GM21367 (cell line): ENCODE data around the gene SPRN.
"Not testable (repeated sequence)": the region's sequence is repeated elsewhere in the genome, so short reads cannot be mapped to it uniquely, and the experiment has no call there.

Source experiments
- ATAC-seq: cut with Tn5 transposase; IDR thresholded peaks from one replicate; pipeline ENCODE4 v1.9.1; 2021; ENCODE audit not compliant: unreplicated experiment

The SPRN gene

GRCh38 chr10:133440633-133441285, 16.3 kb upstream of the SPRN start:
- no peak for ATAC-seq

GRCh38 chr10:133439517-133440461, 15.4 kb upstream of the SPRN start:
- ATAC-seq, result no peak

- ATAC-seq, result no peak
These were observed 14.4 kb upstream of the SPRN start for GRCh38 chr10:133438711-133439273.

- not testable (repeated sequence) for ATAC-seq
These were observed 8.4 kb upstream of the SPRN start for GRCh38 chr10:133432789-133433188.

- ATAC-seq, result not testable (repeated sequence)
These were observed 7.6 kb upstream of the SPRN start for GRCh38 chr10:133431888-133432613.

GRCh38 chr10:133429571-133429970, 5.1 kb upstream of the SPRN start:
- ATAC-seq, result not testable (repeated sequence)

GRCh38 chr10:133424102-133424501, 323 bp downstream of the SPRN start:
- ATAC-seq, result not testable (repeated sequence)

- ATAC-seq, result no peak
These were observed 1.3 kb downstream of the SPRN start for GRCh38 chr10:133422807-133423771.

- ATAC-seq, result no peak
These were observed 2.1 kb downstream of the SPRN start for GRCh38 chr10:133422223-133422806.

GRCh38 chr10:133421336-133422222, 2.8 kb downstream of the SPRN start:
- ATAC-seq, result no peak

GRCh38 chr10:133420579-133420978, 3.8 kb downstream of the SPRN start:
- no peak for ATAC-seq

- no peak for ATAC-seq
These were observed 4.4 kb downstream of the SPRN start for GRCh38 chr10:133420028-133420427.

- no peak for ATAC-seq
These were observed 5.0 kb downstream of the SPRN start for GRCh38 chr10:133419211-133419950.

GRCh38 chr10:133418289-133418993, 6.0 kb downstream of the SPRN start:
- no peak for ATAC-seq

- no peak for ATAC-seq
These were observed 8.7 kb downstream of the SPRN start for GRCh38 chr10:133415752-133416151.

GRCh38 chr10:133414401-133414800, 10.0 kb downstream of the SPRN start:
- ATAC-seq, result not testable (repeated sequence)

GRCh38 chr10:133412381-133412711, 12.1 kb downstream of the SPRN start:
- no peak for ATAC-seq
